ENCODE data around the gene SLC25A21.

SLC25A21 gene

GRCh38 chr14:37062191-37062803, 110.1 kb downstream of the SLC25A21 start:
- no peak overlapping the region for H3K27ac ChIP-seq (ENCODE audit: low read depth, low read length)
- H3K9ac ChIP-seq (ENCODE audit: low read length), result no peak overlapping the region
- H3K27me3 ChIP-seq (ENCODE audit: control insufficient read depth, insufficient read depth, low read length), result no peaks in the 10 kb centered on the region
- H3K4me3 ChIP-seq (ENCODE audit: low read length), result no peak overlapping the region
- no peaks in the 10 kb centered on the region for H3K36me3 ChIP-seq (ENCODE audit: control insufficient read depth, insufficient read depth, low read length)
- no peaks in the 10 kb centered on the region for H3K4me1 ChIP-seq (ENCODE audit: control insufficient read depth, insufficient read depth, low read length)

- H3K9ac ChIP-seq (ENCODE audit: low read length), result no peak overlapping the region
- no peaks in the 10 kb centered on the region for H3K36me3 ChIP-seq (ENCODE audit: control insufficient read depth, insufficient read depth, low read length)
- H3K27ac ChIP-seq (ENCODE audit: low read depth, low read length), result no peak overlapping the region
- no peaks in the 10 kb centered on the region for H3K4me1 ChIP-seq (ENCODE audit: control insufficient read depth, insufficient read depth, low read length)
- H3K4me3 ChIP-seq (ENCODE audit: low read length), result no peak overlapping the region
- no peaks in the 10 kb centered on the region for H3K27me3 ChIP-seq (ENCODE audit: control insufficient read depth, insufficient read depth, low read length)
These were observed 110.7 kb downstream of the SLC25A21 start for GRCh38 chr14:37061697-37062096.

- Histone ChIP-seq H3K9ac (ENCODE audit: low read length) (no peak overlapping the region), H3K4me1 (ENCODE audit: control insufficient read depth, insufficient read depth, low read length) (no peaks in the 10 kb centered on the region), H3K27ac (ENCODE audit: low read depth, low read length) (no peak overlapping the region), H3K36me3 (ENCODE audit: control insufficient read depth, insufficient read depth, low read length) (no peaks in the 10 kb centered on the region), H3K4me3 (ENCODE audit: low read length) (no peak overlapping the region), H3K27me3 (ENCODE audit: control insufficient read depth, insufficient read depth, low read length) (no peaks in the 10 kb centered on the region)
These were observed 111.7 kb downstream of the SLC25A21 start for GRCh38 chr14:37060496-37061260.

- H3K9ac ChIP-seq (ENCODE audit: low read length), result no peak overlapping the region
- no peaks in the 10 kb centered on the region for H3K36me3 ChIP-seq (ENCODE audit: control insufficient read depth, insufficient read depth, low read length)
- H3K4me1 ChIP-seq (ENCODE audit: control insufficient read depth, insufficient read depth, low read length), result no peaks in the 10 kb centered on the region
- no peak overlapping the region for H3K4me3 ChIP-seq (ENCODE audit: low read length)
- no peak overlapping the region for H3K27ac ChIP-seq (ENCODE audit: low read depth, low read length)
- no peaks in the 10 kb centered on the region for H3K27me3 ChIP-seq (ENCODE audit: control insufficient read depth, insufficient read depth, low read length)
These were observed 114.6 kb downstream of the SLC25A21 start for GRCh38 chr14:37057776-37058175.

GRCh38 chr14:37056473-37056872, 115.9 kb downstream of the SLC25A21 start:
- Histone ChIP-seq H3K4me3 (ENCODE audit: low read length) (no peak overlapping the region), H3K4me1 (ENCODE audit: control insufficient read depth, insufficient read depth, low read length) (no peaks in the 10 kb centered on the region), H3K27me3 (ENCODE audit: control insufficient read depth, insufficient read depth, low read length) (no peaks in the 10 kb centered on the region), H3K27ac (ENCODE audit: low read depth, low read length) (no peak overlapping the region), H3K36me3 (ENCODE audit: control insufficient read depth, insufficient read depth, low read length) (no peaks in the 10 kb centered on the region), H3K9ac (ENCODE audit: low read length) (no peak overlapping the region)

- no peak overlapping the region for H3K4me3 ChIP-seq (ENCODE audit: low read length)
- no peak overlapping the region for H3K9ac ChIP-seq (ENCODE audit: low read length)
- no peaks in the 10 kb centered on the region for H3K36me3 ChIP-seq (ENCODE audit: control insufficient read depth, insufficient read depth, low read length)
- no peaks in the 10 kb centered on the region for H3K4me1 ChIP-seq (ENCODE audit: control insufficient read depth, insufficient read depth, low read length)
- no peaks in the 10 kb centered on the region for H3K27me3 ChIP-seq (ENCODE audit: control insufficient read depth, insufficient read depth, low read length)
- H3K27ac ChIP-seq (ENCODE audit: low read depth, low read length), result no peak overlapping the region
These were observed 117.5 kb downstream of the SLC25A21 start for GRCh38 chr14:37054869-37055268.

- H3K4me1 ChIP-seq (ENCODE audit: control insufficient read depth, insufficient read depth, low read length), result no peaks in the 10 kb centered on the region
- no peak overlapping the region for H3K4me3 ChIP-seq (ENCODE audit: low read length)
- no peaks in the 10 kb centered on the region for H3K36me3 ChIP-seq (ENCODE audit: control insufficient read depth, insufficient read depth, low read length)
- H3K27me3 ChIP-seq (ENCODE audit: control insufficient read depth, insufficient read depth, low read length), result no peaks in the 10 kb centered on the region
- H3K9ac ChIP-seq (ENCODE audit: low read length), result no peak overlapping the region
- no peak overlapping the region for H3K27ac ChIP-seq (ENCODE audit: low read depth, low read length)
These were observed 118.3 kb downstream of the SLC25A21 start for GRCh38 chr14:37054144-37054543.

- Histone ChIP-seq H3K4me1 (ENCODE audit: control insufficient read depth, insufficient read depth, low read length) (no peaks in the 10 kb centered on the region), H3K27me3 (ENCODE audit: control insufficient read depth, insufficient read depth, low read length) (no peaks in the 10 kb centered on the region), H3K4me3 (ENCODE audit: low read length) (no peak overlapping the region), H3K36me3 (ENCODE audit: control insufficient read depth, insufficient read depth, low read length) (no peaks in the 10 kb centered on the region), H3K27ac (ENCODE audit: low read depth, low read length) (no peak overlapping the region), H3K9ac (ENCODE audit: low read length) (no peak overlapping the region)
These were observed 120.7 kb downstream of the SLC25A21 start for GRCh38 chr14:37051680-37052079.

- Histone ChIP-seq H3K4me1 (ENCODE audit: control insufficient read depth, insufficient read depth, low read length) (no peaks in the 10 kb centered on the region), H3K36me3 (ENCODE audit: control insufficient read depth, insufficient read depth, low read length) (no peaks in the 10 kb centered on the region), H3K4me3 (ENCODE audit: low read length) (no peak overlapping the region), H3K27ac (ENCODE audit: low read depth, low read length) (no peak overlapping the region), H3K27me3 (ENCODE audit: control insufficient read depth, insufficient read depth, low read length) (no peaks in the 10 kb centered on the region), H3K9ac (ENCODE audit: low read length) (no peak overlapping the region)
These were observed 121.3 kb downstream of the SLC25A21 start for GRCh38 chr14:37051153-37051552.

- Histone ChIP-seq H3K36me3 (ENCODE audit: control insufficient read depth, insufficient read depth, low read length) (no peaks in the 10 kb centered on the region), H3K4me3 (ENCODE audit: low read length) (no peak overlapping the region), H3K27me3 (ENCODE audit: control insufficient read depth, insufficient read depth, low read length) (no peaks in the 10 kb centered on the region), H3K27ac (ENCODE audit: low read depth, low read length) (no peak overlapping the region), H3K9ac (ENCODE audit: low read length) (no peak overlapping the region), H3K4me1 (ENCODE audit: control insufficient read depth, insufficient read depth, low read length) (no peaks in the 10 kb centered on the region)
These were observed 123.7 kb downstream of the SLC25A21 start for GRCh38 chr14:37048666-37049071.

GRCh38 chr14:37047996-37048395, 124.4 kb downstream of the SLC25A21 start:
- no peaks in the 10 kb centered on the region for H3K36me3 ChIP-seq (ENCODE audit: control insufficient read depth, insufficient read depth, low read length)
- no peaks in the 10 kb centered on the region for H3K27me3 ChIP-seq (ENCODE audit: control insufficient read depth, insufficient read depth, low read length)
- no peak overlapping the region for H3K9ac ChIP-seq (ENCODE audit: low read length)
- H3K4me3 ChIP-seq (ENCODE audit: low read length), result no peak overlapping the region
- no peak overlapping the region for H3K27ac ChIP-seq (ENCODE audit: low read depth, low read length)
- H3K4me1 ChIP-seq (ENCODE audit: control insufficient read depth, insufficient read depth, low read length), result no peaks in the 10 kb centered on the region

- no peaks in the 10 kb centered on the region for H3K27me3 ChIP-seq (ENCODE audit: control insufficient read depth, insufficient read depth, low read length)
- H3K36me3 ChIP-seq (ENCODE audit: control insufficient read depth, insufficient read depth, low read length), result no peaks in the 10 kb centered on the region
- no peak overlapping the region for H3K4me3 ChIP-seq (ENCODE audit: low read length)
- no peak overlapping the region for H3K9ac ChIP-seq (ENCODE audit: low read length)
- no peak overlapping the region for H3K27ac ChIP-seq (ENCODE audit: low read depth, low read length)
- no peaks in the 10 kb centered on the region for H3K4me1 ChIP-seq (ENCODE audit: control insufficient read depth, insufficient read depth, low read length)
These were observed 125.2 kb downstream of the SLC25A21 start for GRCh38 chr14:37047226-37047625.

GRCh38 chr14:37046815-37047214, 125.6 kb downstream of the SLC25A21 start:
- Histone ChIP-seq H3K9ac (ENCODE audit: low read length) (no peak overlapping the region), H3K27ac (ENCODE audit: low read depth, low read length) (no peak overlapping the region), H3K36me3 (ENCODE audit: control insufficient read depth, insufficient read depth, low read length) (no peaks in the 10 kb centered on the region), H3K4me3 (ENCODE audit: low read length) (no peak overlapping the region), H3K27me3 (ENCODE audit: control insufficient read depth, insufficient read depth, low read length) (no peaks in the 10 kb centered on the region), H3K4me1 (ENCODE audit: control insufficient read depth, insufficient read depth, low read length) (no peaks in the 10 kb centered on the region)
